Measurements from ENCODE around the gene ADSS2.
"Not testable (repeated sequence)": the region's sequence is repeated elsewhere in the genome, so short reads cannot be mapped to it uniquely, and the experiment has no call there.

The ADSS2 gene

GRCh38 chr1:244451539-244451950 lies at the start of gene ADSS2:
Gene ADSS2 (minus strand): TSS chr1:244451909. CDS start chr1:244451817, 92 bp downstream.
- no peak for DNase-seq

DNA sequence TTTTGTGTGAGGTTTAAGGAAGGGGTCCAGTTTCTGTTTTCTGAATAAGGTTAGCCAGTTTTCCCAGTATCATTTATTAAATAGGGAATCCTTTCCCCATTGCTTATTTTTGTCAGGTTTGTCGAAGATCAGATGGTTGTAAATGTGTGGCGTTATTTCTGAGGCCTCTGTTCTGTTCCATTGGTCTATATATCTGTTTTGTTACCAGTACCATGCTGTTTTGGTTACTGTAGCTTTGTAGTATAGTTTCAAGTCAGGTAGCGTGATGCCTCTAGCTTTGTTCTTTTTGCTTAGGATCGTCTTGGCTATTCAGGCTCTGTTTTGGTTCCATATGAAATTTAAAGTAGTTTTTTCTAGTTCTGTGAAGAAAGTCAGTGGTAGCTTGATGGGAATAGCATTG lies 48.8 kb upstream of the ADSS2 start:
- DNase-seq = not testable (repeated sequence)

GRCh38 chr1:244499484-244499883 lies 47.8 kb upstream of the ADSS2 start:
- not testable (repeated sequence) for DNase-seq

DNA sequence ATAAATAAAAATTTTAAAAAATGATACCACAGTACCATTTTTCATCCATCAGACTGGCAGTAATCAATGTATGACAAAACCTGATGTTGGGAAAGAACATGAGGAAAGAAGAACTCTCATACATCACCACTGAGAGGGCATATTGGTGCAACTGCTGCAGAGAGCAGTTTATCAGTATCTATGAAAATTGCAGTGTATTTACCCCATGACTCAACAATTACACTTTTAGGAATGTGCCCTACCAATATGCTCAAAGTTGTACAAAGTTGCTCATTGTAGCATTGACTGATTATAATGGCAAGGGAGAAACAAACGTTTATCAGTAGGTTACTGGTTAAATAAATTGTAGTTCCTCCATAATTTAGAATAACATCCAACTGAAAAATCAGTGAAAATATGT lies 46.1 kb upstream of the ADSS2 start:
- DNase-seq = no peak

- no peak for DNase-seq
Observed at GRCh38 chr1:244496186-244496585, 44.5 kb upstream of the ADSS2 start.

GRCh38 chr1:244494653-244495052 lies 42.9 kb upstream of the ADSS2 start:
- no peak for DNase-seq

DNA sequence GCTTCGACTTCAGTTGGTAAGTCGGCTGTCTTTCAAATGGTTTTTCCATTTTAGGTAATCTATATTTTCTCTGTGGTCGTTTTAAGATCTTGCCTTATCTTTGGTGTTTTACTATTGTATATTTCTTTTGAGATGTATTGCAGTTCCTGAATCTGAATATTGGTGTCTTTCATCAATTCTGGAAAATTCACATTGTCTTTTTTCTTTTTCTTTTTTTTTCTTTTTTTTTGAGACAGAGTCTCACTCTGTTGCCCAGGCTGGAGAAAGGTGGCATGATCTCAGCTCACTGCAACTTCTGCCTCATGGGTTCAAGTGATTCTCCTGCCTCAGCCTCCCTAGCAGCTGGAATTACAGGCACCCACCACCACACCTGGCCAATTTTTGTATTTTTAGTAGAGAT lies 33.3 kb upstream of the ADSS2 start:
- not testable (repeated sequence) for DNase-seq

DNA sequence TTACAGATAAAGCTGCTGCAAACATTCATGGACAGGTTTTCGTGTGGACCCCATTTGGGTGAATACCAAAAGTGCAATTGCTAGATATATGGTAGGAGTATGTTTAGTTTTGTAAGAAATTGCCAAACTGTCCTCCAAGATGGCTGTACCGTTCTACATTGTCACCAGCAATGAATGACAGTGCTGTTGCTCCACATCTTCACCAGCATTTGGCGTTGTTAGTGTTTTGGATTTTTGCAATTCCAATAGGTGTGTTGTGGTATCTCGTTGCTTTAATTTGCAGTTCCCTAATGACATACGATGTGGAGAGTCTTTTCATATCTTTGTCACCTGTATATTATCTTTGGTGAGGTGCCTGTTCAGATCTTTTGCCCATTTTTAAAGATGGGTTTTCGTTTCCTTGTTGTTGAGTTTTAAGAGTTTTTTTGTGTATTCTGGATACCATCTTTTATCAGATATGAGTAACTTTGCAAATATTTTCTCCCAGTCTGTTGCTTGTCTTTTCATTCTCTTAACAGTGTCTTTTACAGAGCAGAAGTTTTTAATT lies 21.4 kb upstream of the ADSS2 start:
- DNase-seq = no peak

GRCh38 chr1:244466724-244467123 lies 15.0 kb upstream of the ADSS2 start:
- no peak for DNase-seq

DNA sequence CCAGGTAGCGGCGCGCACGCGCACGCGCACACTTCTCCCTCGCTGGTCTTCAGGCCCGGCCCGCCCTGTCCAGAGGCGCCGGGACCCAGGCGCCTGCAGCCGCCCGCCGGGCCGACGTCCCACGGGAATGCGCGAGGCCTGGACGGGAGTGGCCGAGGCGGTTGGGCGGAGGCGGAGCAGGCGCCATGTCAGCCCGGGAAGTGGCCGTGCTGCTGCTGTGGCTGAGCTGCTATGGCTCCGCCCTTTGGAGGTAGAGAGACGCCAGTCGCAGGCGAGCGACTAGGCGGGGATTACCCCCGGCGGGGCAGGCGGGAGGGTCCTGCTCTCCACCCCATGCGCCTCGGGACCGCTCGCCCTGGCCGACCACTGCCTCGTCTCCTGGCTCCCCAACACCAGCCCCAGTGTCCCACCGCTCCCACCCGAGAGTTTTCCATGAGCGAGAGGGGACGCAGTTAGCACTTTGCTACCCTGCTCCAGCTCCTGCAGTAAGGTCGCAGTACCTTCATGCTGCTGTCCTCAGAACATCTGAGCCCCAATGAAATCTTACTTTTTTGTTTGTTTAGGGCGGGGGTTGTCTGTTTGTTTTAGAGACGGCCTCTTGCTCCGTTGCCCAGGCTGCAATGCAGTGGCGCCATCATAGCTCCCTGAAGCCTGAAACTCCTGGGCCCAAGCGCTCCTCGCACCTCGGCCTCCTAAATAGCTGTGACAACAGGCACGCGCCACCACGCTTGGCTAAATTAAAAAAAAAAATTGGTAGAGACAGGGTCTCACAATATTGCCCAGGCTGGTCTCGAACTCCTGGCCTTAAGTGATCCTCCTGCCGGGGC lies 9.7 kb upstream of the ADSS2 start, which contains the start of gene CATSPERE:
Gene CATSPERE, plus strand, starts transcription at position 29 of the 827 bp plus-strand sequence. Its CDS starts 157 bp downstream, at position 186.
- peak; percentile 88 for DNase-seq

GRCh38 chr1:244460197-244460596 lies 8.5 kb upstream of the ADSS2 start:
- no peak for DNase-seq

DNA sequence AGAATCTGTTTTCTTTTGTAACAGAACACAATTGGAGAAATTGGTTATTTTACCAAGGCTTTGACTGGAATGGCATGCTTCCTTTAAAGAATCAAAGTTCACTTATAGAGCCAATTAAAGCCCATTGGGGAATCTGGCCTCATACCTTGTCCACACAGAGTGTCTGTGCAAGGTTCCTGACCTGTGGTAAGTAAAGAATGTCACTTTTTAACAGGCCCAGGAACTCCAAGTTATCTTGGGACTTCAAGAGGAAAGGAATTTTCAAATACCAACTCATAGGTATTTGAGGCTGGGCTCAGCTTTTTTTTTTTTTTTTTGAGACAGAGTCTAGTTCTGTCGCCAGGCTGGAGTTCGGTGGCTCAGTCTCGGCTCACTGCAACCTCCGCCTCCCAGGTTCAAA lies 7.1 kb upstream of the ADSS2 start:
- DNase-seq = no peak

DNA sequence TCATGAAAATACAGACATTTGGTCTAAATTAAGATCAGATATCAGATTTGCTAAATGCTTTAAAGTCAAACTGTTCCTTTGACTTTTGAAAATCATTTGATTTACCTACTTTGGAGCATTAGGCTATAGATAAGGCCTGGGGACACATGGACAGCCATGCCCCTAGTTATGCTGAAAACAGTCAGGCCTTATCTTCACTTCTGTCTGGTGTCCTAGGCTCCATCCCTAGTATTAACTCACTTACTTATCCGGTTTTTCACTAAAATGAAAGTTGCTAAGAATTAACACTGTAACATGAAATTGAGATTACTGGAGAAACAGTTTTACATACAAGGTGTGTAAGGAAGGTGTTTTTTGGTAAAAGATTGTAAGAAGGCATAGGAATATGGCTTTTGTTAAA lies 4.9 kb upstream of the ADSS2 start:
- DNase-seq = no peak

DNA sequence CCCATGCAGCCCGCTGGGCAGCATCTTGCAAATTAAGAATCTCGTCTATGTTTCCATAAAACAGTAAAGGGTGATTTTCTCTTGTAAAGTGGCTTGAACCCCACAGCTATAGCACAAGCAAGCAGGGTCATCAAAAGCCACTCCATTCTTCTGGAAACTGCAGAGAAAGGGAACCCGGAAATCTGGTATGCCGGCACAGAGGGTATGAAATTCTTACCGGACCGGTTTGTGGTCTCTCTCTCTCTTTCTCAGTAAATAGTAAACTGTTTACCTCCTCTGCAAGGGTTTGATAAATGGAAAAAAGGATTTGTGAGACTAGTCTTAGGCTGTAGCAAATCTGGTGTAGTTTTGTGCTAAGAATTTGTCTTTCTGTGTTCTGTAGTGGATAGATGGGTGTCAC lies 2.7 kb upstream of the ADSS2 start:
- DNase-seq = no peak

GRCh38 chr1:244451951-244452795 lies 464 bp upstream of the ADSS2 start:
- DNase-seq = peak; percentile 99

- peak; percentile 13 for DNase-seq
Observed at GRCh38 chr1:244450597-244451538, 841 bp downstream of the ADSS2 start.

DNA sequence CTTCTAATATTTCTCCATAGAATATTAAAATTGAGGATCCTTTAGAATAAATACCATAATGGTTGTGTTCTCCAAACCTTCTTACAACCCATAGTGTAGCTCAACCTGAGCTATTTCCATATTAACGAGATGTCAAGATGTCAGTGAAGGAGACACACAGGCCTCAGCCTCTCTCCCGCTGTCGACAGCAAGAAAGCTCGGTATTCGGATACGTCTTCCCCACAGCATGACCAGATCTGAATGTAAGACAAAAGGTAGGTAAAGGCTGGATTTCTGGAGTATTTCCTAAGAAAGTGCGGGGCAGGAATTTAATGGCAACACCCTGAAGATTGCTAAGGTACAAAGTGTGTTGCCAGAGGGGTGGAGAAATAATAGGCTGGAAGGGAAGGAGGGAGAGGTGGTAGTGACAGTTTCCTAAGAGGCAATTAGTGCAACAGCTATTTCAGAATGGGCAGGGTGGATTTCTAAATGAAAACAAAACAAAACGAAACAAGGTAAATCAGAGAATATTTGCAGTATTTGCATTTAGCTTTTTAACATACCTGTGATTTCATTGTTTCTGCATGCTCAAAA lies 1.7 kb downstream of the ADSS2 start:
- no peak for DNase-seq

DNA sequence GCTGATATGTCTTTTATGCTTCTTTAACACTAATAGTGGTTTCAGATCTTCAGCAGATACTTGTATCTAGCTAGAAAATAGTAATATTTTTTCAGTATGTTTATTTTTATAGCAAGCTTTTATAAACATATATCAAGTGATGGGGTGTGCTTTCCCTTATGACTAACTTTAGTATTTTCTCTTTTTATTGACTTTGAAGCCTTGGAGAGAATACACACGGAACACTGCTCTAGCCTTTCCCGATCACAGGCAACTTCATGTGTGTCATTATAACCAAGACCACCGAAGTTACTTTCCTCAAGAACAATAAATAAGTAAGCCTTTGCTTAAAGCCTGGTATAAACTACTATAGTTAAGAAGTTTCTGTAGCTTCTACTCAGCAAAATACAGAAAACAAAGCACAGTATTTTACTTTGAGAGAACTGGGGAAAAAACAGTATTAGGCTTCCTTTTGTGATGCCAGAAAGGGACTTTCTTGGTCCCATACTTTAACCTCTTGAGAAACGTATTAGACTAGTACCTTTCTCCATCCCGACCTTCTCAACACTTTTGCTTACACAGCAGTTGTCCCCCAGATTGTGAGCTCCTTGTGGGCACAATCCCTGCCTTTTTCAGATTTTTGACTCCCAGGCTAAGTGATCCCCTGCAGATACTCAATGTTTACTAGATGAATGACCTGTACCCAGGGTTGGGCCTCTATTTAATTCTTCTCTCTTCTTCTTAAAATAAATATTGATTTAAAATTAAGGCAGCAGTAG lies 3.3 kb downstream of the ADSS2 start:
- no peak for DNase-seq

GRCh38 chr1:244447552-244447951 lies 4.2 kb downstream of the ADSS2 start:
- no peak for DNase-seq

DNA sequence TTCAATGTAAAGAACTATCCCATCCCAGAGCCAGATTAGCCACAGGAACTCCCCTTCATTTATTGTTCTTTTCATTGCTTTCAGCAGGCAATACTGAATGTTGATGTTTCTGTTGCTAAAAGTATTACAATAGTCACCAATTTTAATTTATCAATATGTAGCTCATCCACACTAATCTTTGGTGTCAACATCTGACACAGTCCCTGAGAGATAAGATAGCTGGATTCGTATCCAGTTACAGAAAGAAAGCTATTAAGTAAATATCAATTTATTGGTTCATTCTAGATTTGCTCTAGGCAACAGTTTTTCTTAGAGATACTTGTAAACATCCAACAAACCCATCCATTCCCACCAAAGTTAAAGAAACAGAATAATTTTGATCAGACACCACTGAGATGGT lies 4.7 kb downstream of the ADSS2 start:
- no peak for DNase-seq
